IMR-90 (cell line): ENCODE results near the gene CENATAC. TPM values are rescaled to one million over a fixed set of nuclear protein-coding genes. Genes with fewer than 3 reads are reported as not detected.

Experiments used
- ATAC-seq: fragments of 200-7000 bp; cut with Tn5 transposase; 2 replicates; pipeline ENCODE4 v1.9.1; 2020; ENCODE audit warnings: low read depth, mild to moderate bottlenecking, moderate library complexity
- BruUV-seq: library from RNA; stranded (reverse); fragments of 400-500 nt; replicated peaks from 2 replicates; lab custom pipeline; 2021; lab: Mats Ljungman, UMichigan
- CTCF ChIA-PET: fragments of 300-600 bp; formaldehyde crosslinking; extraction: SDS; loops from one replicate; lab custom pipeline; 2021; ENCODE audit warnings: antibody characterized with exemption; lab: Yijun Ruan, JAX
- POLR2A ChIA-PET: fragments of 300-600 bp; sonication (Branson Sonifier 250); formaldehyde crosslinking; loops from one replicate; lab custom pipeline; 2022; ENCODE audit warnings: antibody characterized with exemption; ENCODE audit not compliant: unreplicated experiment; lab: Charles Lee
- DNase-seq: peaks from one replicate; pipeline ENCODE4 v3.0.0; 2013
- H2AFZ ChIP-seq: replicated peaks from 2 replicates; pipeline ENCODE3; 2013; ENCODE audit warnings: low read length, mild to moderate bottlenecking; ENCODE audit not compliant: poor library complexity
- H2AK5ac ChIP-seq: 2 replicates; pipeline ENCODE4 v1.6.1; 2013; ENCODE audit warnings: low read depth, low read length, inconsistent platforms
- H2AK9ac ChIP-seq: replicated peaks from 2 replicates; pipeline ENCODE3; 2013; ENCODE audit warnings: mild to moderate bottlenecking, low read depth, low read length, moderate library complexity; ENCODE audit not compliant: poor library complexity
- H2BK120ac ChIP-seq: 2 replicates; pipeline ENCODE4 v1.6.1; 2013; ENCODE audit warnings: low read depth, low read length, inconsistent platforms
- H2BK15ac ChIP-seq: 3 replicates; pipeline ENCODE4 v1.6.1; 2013; ENCODE audit warnings: low read depth, low read length, inconsistent platforms
- H2BK20ac ChIP-seq: 2 replicates; pipeline ENCODE4 v1.6.1; 2013; ENCODE audit warnings: low read depth, mild to moderate bottlenecking, inconsistent platforms, low read length, moderate library complexity
- H2BK5ac ChIP-seq: 2 replicates; pipeline ENCODE4 v1.6.1; 2013; ENCODE audit warnings: mild to moderate bottlenecking, low read depth, low read length, inconsistent platforms; ENCODE audit not compliant: poor library complexity, severe bottlenecking
- H3K14ac ChIP-seq: replicated peaks from 2 replicates; pipeline ENCODE4 v1.6.1; 2013; ENCODE audit warnings: low read depth, low read length, inconsistent platforms
- H3K18ac ChIP-seq: 2 replicates; pipeline ENCODE4 v1.6.1; 2013; ENCODE audit warnings: low read depth, low read length, control low read depth
- H3K23ac ChIP-seq: 2 replicates; pipeline ENCODE4 v1.6.1; 2013; ENCODE audit warnings: low read depth, low read length, inconsistent platforms
- H3K27ac ChIP-seq: 2 replicates; pipeline ENCODE4 v1.5.1; 2013; ENCODE audit warnings: mild to moderate bottlenecking, control low read depth, low read length; ENCODE audit not compliant: insufficient read depth
- H3K27me3 ChIP-seq: 2 replicates; pipeline ENCODE4 v1.6.1; 2013; ENCODE audit warnings: low read length; ENCODE audit not compliant: control insufficient read depth, insufficient read depth
- H3K36me3 ChIP-seq: 2 replicates; pipeline ENCODE4 v1.6.1; 2013; ENCODE audit warnings: low read length, mixed read lengths; ENCODE audit not compliant: control insufficient read depth, insufficient read depth
- H3K4ac ChIP-seq: 2 replicates; pipeline ENCODE4 v1.6.1; 2013; ENCODE audit warnings: low read depth, low read length, inconsistent platforms
- H3K4me1 ChIP-seq: 2 replicates; pipeline ENCODE4 v1.6.1; 2013; ENCODE audit warnings: low read length, mixed read lengths; ENCODE audit not compliant: control insufficient read depth, insufficient read depth
- H3K4me2 ChIP-seq: 2 replicates; pipeline ENCODE4 v1.6.1; 2013; ENCODE audit warnings: low read depth, mild to moderate bottlenecking, control low read depth, low read length, moderate library complexity
- H3K4me3 ChIP-seq: 2 replicates; pipeline ENCODE4 v1.5.1; 2013; ENCODE audit warnings: low read depth, mild to moderate bottlenecking, control low read depth, low read length, moderate library complexity; ENCODE audit not compliant: insufficient read depth
- H3K56ac ChIP-seq: 2 replicates; pipeline ENCODE4 v1.6.1; 2013; ENCODE audit warnings: low read length, inconsistent platforms; ENCODE audit not compliant: insufficient read depth; ENCODE audit errors: extremely low read depth
- H3K79me1 ChIP-seq, 2 experiments: 2 replicates each; pipeline ENCODE4 v1.6.1; 2013; ENCODE audit warnings: low read length in 2 of 2, inconsistent platforms in 1 of 2, low read depth in 1 of 2
- H3K9ac ChIP-seq: 2 replicates; pipeline ENCODE4 v1.6.1; 2013; ENCODE audit warnings: low read depth, low read length, control low read depth
- H3K9me1 ChIP-seq: 2 replicates; pipeline ENCODE4 v1.6.1; 2013; ENCODE audit warnings: low read length, inconsistent platforms; ENCODE audit not compliant: insufficient read depth
- H3K9me3 ChIP-seq: 2 replicates; pipeline ENCODE4 v1.6.1; 2013; ENCODE audit warnings: low read length; ENCODE audit not compliant: control insufficient read depth, insufficient read depth
- H4K20me1 ChIP-seq: 2 replicates; pipeline ENCODE4 v1.6.1; 2013; ENCODE audit warnings: low read length, inconsistent platforms; ENCODE audit not compliant: insufficient read depth
- H4K5ac ChIP-seq: 2 replicates; pipeline ENCODE4 v1.6.1; 2013; ENCODE audit warnings: mild to moderate bottlenecking, low read depth, low read length, control low read depth
- H4K8ac ChIP-seq, 2 experiments: 2 replicates each; pipeline ENCODE4 v1.6.1; 2013; ENCODE audit warnings: low read depth in 2 of 2, low read length in 2 of 2, control low read depth in 1 of 2, inconsistent platforms in 1 of 2
- H4K91ac ChIP-seq: 2 replicates; pipeline ENCODE4 v1.6.1; 2013; ENCODE audit warnings: low read depth, low read length, inconsistent platforms; ENCODE audit not compliant: insufficient read depth
- CEBPB ChIP-seq: IDR thresholded peaks from 2 replicates; pipeline ENCODE4 v1.6.1; 2012; ENCODE audit warnings: low read depth, low read length, improper control_type of control experiment
- CHD1 ChIP-seq: IDR thresholded peaks from 2 replicates; pipeline ENCODE4 v1.6.1; 2012; ENCODE audit warnings: low read depth, low read length, improper control_type of control experiment
- FOS ChIP-seq: fragments of 150-350 bp; IDR thresholded peaks from 2 replicates; pipeline ENCODE4 v1.6.1; 2016; ENCODE audit warnings: low read depth, low read length
- MAZ ChIP-seq: IDR thresholded peaks from 2 replicates; pipeline ENCODE4 v1.6.1; 2012; ENCODE audit warnings: low read depth, mild to moderate bottlenecking, low read length, improper control_type of control experiment, moderate library complexity, borderline replicate concordance
- POLR2A ChIP-seq: IDR thresholded peaks from 2 replicates; pipeline ENCODE4 v1.6.1; 2012; ENCODE audit warnings: mild to moderate bottlenecking, low read depth, low read length
- RAD21 ChIP-seq: IDR thresholded peaks from 2 replicates; pipeline ENCODE4 v1.6.1; 2012; ENCODE audit warnings: low read length, improper control_type of control experiment
- RCOR1 ChIP-seq: IDR thresholded peaks from 2 replicates; pipeline ENCODE4 v1.6.1; 2012; ENCODE audit warnings: mild to moderate bottlenecking, low read length, improper control_type of control experiment; ENCODE audit not compliant: insufficient replicate concordance
- RFX5 ChIP-seq: IDR thresholded peaks from 2 replicates; pipeline ENCODE4 v1.8.0; 2012; ENCODE audit warnings: low read depth, mild to moderate bottlenecking, low read length, moderate library complexity
- WGBS, 2 experiments: methylation state at CpG; one replicate each; pipeline versions ENCODE4 v1.1.5 to v1.1.7; 2013; ENCODE audit warnings: missing lambda C conversion rate in 2 of 2; ENCODE audit not compliant: insufficient read length in 1 of 2; ENCODE audit errors: extremely low coverage in 2 of 2; 5-methylcytosine and 5-hydroxymethylcytosine counted together
- dilution Hi-C: fragments of 300-500 bp; cut with HindIII; formaldehyde crosslinking; loops from one replicate; pipeline ENCODE4 v1.14.3; 2018; ENCODE audit warnings: low sequenced_read_pairs; ENCODE audit not compliant: unreplicated experiment
- in situ Hi-C: fragments of 300-500 bp; cut with MboI; formaldehyde crosslinking; loops from 3 replicates; pipeline ENCODE4 v1.14.3; 2019; ENCODE audit warnings: low sequenced_read_pairs, inconsistent platforms, mixed read lengths
- intact Hi-C: fragments of 100-400 bp; cut with micrococcal nuclease; formaldehyde crosslinking; loops from 2 replicates; pipeline ENCODE4 v1.10.0; 2022
- polyA plus RNA-seq, 3 experiments: library from polyadenylated mRNA; depleted of rRNA; stranded (reverse); fragments of >200 nt; gene quantifications; 2 replicates each; pipeline ENCODE4 v1.2.3, GENCODE V29; 2012; ENCODE audit warnings: low replicate concordance in 1 of 3
- total RNA-seq: library from RNA; depleted of rRNA; stranded (reverse); fragments of >200 nt; gene quantifications from 2 replicates; pipeline ENCODE4 v1.2.3, GENCODE V29; 2012
- TF ChIP-seq, protein P1 (sequence below): fragments of 150-350 bp; IDR thresholded peaks from 2 replicates; pipeline ENCODE4 v1.6.1; 2016; ENCODE audit warnings: low read depth, mild to moderate bottlenecking, low read length, moderate library complexity, borderline replicate concordance

CENATAC gene
- total and polyA plus RNA-seq, 2 of the 4 experiments (the other 2 are of a cell fraction): 13.1 to 16.7 TPM

DNA sequence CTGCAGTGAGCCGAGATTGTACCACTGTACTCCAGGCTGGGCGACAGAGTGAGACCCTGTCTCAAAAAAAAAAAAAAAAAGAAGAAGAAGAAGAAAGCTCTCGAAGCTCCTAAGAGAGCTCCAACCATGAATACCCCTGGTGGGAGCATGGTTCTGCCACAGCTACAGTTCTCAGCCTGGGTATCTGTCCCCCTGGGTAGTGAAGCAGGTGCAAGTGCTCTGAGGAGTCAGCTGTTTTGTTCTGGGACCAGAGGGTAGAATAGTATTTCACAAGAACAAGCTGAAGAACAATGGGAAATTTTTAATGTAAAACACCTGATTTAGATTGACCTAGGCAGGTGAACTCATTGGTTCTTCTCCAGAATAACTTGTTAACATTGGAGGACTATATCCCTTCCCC is 63.3 kb downstream of the CENATAC start:
- Histone ChIP-seq H3K4me3 (no peak overlapping the region), H2BK15ac (no peak overlapping the region), H3K4me2 (no peak overlapping the region), H2BK120ac (no peak overlapping the region), H4K20me1 (no peaks in the 10 kb centered on the region), H2AFZ (no peak overlapping the region), H3K79me1 (peaks cover 14 to 37% of the 10 kb centered on the region in 2 experiments), H3K9me1 (peaks cover 3% of the 10 kb centered on the region; the same call in 1 of the 2 replicates), H3K9me3 (no peaks in the 10 kb centered on the region), H3K27ac (no peak overlapping the region), H3K14ac (no peak overlapping the region), H2AK5ac (no peak overlapping the region), H2AK9ac (no peak overlapping the region), H2BK5ac (no peak overlapping the region), H3K18ac (no peak overlapping the region), H3K23ac (no peak overlapping the region), H3K4ac (no peak overlapping the region), H3K4me1 (peaks cover 6% of the 10 kb centered on the region), H4K5ac (no peak overlapping the region), H3K36me3 (no peaks in the 10 kb centered on the region; the same call in 1 of the 2 replicates), H3K27me3 (no peaks in the 10 kb centered on the region), H3K9ac (no peak overlapping the region), H4K8ac (no peak overlapping the region), H2BK20ac (no peak overlapping the region), H3K56ac (no peak overlapping the region), H4K91ac (no peak overlapping the region)
- DNase-seq: no peak
- dilution Hi-C loops: no loop called here
- no peak for ATAC-seq
- no peak for TF ChIP-seq RFX5
- TF ChIP-seq POLR2A: no peak
- TF ChIP-seq CHD1: no peak
- no peak for TF ChIP-seq FOS
- no peak for TF ChIP-seq RAD21
- TF ChIP-seq, protein P1, sequence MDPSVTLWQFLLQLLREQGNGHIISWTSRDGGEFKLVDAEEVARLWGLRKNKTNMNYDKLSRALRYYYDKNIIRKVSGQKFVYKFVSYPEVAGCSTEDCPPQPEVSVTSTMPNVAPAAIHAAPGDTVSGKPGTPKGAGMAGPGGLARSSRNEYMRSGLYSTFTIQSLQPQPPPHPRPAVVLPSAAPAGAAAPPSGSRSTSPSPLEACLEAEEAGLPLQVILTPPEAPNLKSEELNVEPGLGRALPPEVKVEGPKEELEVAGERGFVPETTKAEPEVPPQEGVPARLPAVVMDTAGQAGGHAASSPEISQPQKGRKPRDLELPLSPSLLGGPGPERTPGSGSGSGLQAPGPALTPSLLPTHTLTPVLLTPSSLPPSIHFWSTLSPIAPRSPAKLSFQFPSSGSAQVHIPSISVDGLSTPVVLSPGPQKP: no peak
- no peak for TF ChIP-seq RCOR1
- no peak for TF ChIP-seq MAZ
- TF ChIP-seq CEBPB: no peak
- BruUV-seq: no TSS peak
- ChIA-PET POLR2A (no interaction called here), CTCF (no interaction called here)
- whole genome bisulfite sequencing, 2 experiments: 76% methylated on average over 2 of the region's 3 CpGs; no CpG with 5 or more reads in 1 of the 2 experiments
- intact Hi-C loops: no loop called here
- in situ Hi-C loops: no loop called here
